Renal pelvis (tissue), 12 donors: ENCODE measurements around the gene MAP4K5. TPM values are rescaled to one million over a fixed set of nuclear protein-coding genes. Genes with fewer than 3 reads are reported as not detected.
A peak's percentile ranks its signal among the peaks of the same experiment; 100 is the strongest.
"Not testable (repeated sequence)": the region's sequence is repeated elsewhere in the genome, so short reads cannot be mapped to it uniquely, and the experiment has no call there.

ENCODE experiments used
- DNase-seq: peaks from one replicate; pipeline ENCODE4 v3.0.0-alpha.2; 2013
- long read RNA-seq, 16 experiments: transcript quantifications; one replicate each; lab custom pipeline, GENCODE V29; 2026
- polyA plus RNA-seq, 3 donors: library from polyadenylated mRNA; unstranded; fragments of 120-200 nt; gene quantifications; one replicate each; pipeline ENCODE4 v1.2.1, GENCODE V29; 2013; ENCODE audit not compliant: insufficient read length in 3 of 3

The MAP4K5 gene
- polyA plus RNA-seq: 10 to 100 TPM; 43.4 to 50.4 (median 50.2) TPM
- long read RNA-seq, donor 1, partial matches to known transcripts: 5 of 5 reads
- long read RNA-seq, donor 1, other reads (novel, unspliced or antisense): 0 of 5 reads
- long read RNA-seq, donor 2, partial matches to known transcripts: 17 of 17 reads
- long read RNA-seq, donor 2, other reads (novel, unspliced or antisense): 0 of 17 reads
- long read RNA-seq, donor 3, partial matches to known transcripts: 0 of 5 reads
- long read RNA-seq, donor 3, other reads (novel, unspliced or antisense): 5 of 5 reads
- long read RNA-seq, donor 4, partial matches to known transcripts: 0 of 5 reads
- long read RNA-seq, donor 4, other reads (novel, unspliced or antisense): 5 of 5 reads
- long read RNA-seq, donor 5: 0 reads
- long read RNA-seq, donor 6, partial matches to known transcripts: 0 of 1 reads
- long read RNA-seq, donor 6, other reads (novel, unspliced or antisense): 0 of 1 reads
- long read RNA-seq, donor 7, partial matches to known transcripts: 12 of 12 reads
- long read RNA-seq, donor 7, other reads (novel, unspliced or antisense): 0 of 12 reads
- long read RNA-seq, donor 8: 0 reads
- long read RNA-seq, donor 9: 0 reads
- long read RNA-seq, donor 10, partial matches to known transcripts: 0 of 2 reads
- long read RNA-seq, donor 10, other reads (novel, unspliced or antisense): 0 of 2 reads
- long read RNA-seq, donor 11, partial matches to known transcripts: 15 of 15 reads
- long read RNA-seq, donor 11, other reads (novel, unspliced or antisense): 0 of 15 reads
- long read RNA-seq, donor 12, partial matches to known transcripts: 13 of 18 reads
- long read RNA-seq, donor 12, other reads (novel, unspliced or antisense): 5 of 18 reads
- long read RNA-seq, donor 13: 0 reads
- long read RNA-seq, donor 14: 0 reads
- long read RNA-seq, donor 15: 0 reads
- long read RNA-seq, donor 16: 0 reads

- DNase-seq: peak; percentile 92
These were observed at the start of gene MAP4K5 for GRCh38 chr14:50532502-50533240. Gene MAP4K5 (minus strand): TSS chr14:50532569. CDS start chr14:50532049, 520 bp downstream.

- DNase-seq: no peak
These were observed 46.1 kb upstream of the MAP4K5 start for GRCh38 chr14:50578433-50578832.

GRCh38 chr14:50577982-50578381 is 45.6 kb upstream of the MAP4K5 start:
- no peak for DNase-seq

- no peak for DNase-seq
These were observed 43.4 kb upstream of the MAP4K5 start for GRCh38 chr14:50575769-50576168.

GRCh38 chr14:50573862-50574261 is 41.5 kb upstream of the MAP4K5 start:
- no peak for DNase-seq

- no peak for DNase-seq
These were observed 37.4 kb upstream of the MAP4K5 start for GRCh38 chr14:50569714-50570274.

- DNase-seq: no peak
These were observed 30.5 kb upstream of the MAP4K5 start for GRCh38 chr14:50562841-50563240.

- peak; percentile 42 for DNase-seq
These were observed 28.5 kb upstream of the MAP4K5 start for GRCh38 chr14:50560931-50561285.

- DNase-seq: peak; percentile 78
These were observed 27.9 kb upstream of the MAP4K5 start, which contains the start of gene ATL1 for GRCh38 chr14:50559990-50560930. Gene ATL1 (plus strand): TSS chr14:50560145. CDS start chr14:50560266, 121 bp downstream.

GRCh38 chr14:50552796-50553195 is 20.4 kb upstream of the MAP4K5 start:
- not testable (repeated sequence) for DNase-seq

- no peak for DNase-seq
These were observed 19.5 kb upstream of the MAP4K5 start for GRCh38 chr14:50551877-50552276.

- DNase-seq: no peak
These were observed 17.9 kb upstream of the MAP4K5 start for GRCh38 chr14:50550294-50550693.

- no peak for DNase-seq
These were observed 13.2 kb upstream of the MAP4K5 start for GRCh38 chr14:50545618-50546017.

GRCh38 chr14:50544911-50545310 is 12.5 kb upstream of the MAP4K5 start:
- DNase-seq: no peak

GRCh38 chr14:50542941-50543418 is 10.6 kb upstream of the MAP4K5 start:
- DNase-seq: peak; percentile 27

- DNase-seq: no peak
These were observed 8.8 kb upstream of the MAP4K5 start for GRCh38 chr14:50541159-50541567.

- DNase-seq: no peak
These were observed 6.7 kb upstream of the MAP4K5 start for GRCh38 chr14:50539051-50539450.

- not testable (repeated sequence) for DNase-seq
These were observed 5.7 kb upstream of the MAP4K5 start for GRCh38 chr14:50538034-50538433.

GRCh38 chr14:50534997-50535396 is 2.6 kb upstream of the MAP4K5 start:
- DNase-seq: no peak

GRCh38 chr14:50534416-50534815 is 2.0 kb upstream of the MAP4K5 start:
- DNase-seq: no peak
